MCF 10A (cell line): ENCODE results near the gene LDLRAD4. TPM values are rescaled to one million over a fixed set of nuclear protein-coding genes. Genes with fewer than 3 reads are reported as not detected.

ENCODE experiments used
- BruUV-seq: library from RNA; stranded (reverse); fragments of 400-500 nt; replicated peaks from 2 replicates; lab custom pipeline; 2021; lab: Mats Ljungman, UMichigan
- CTCF ChIA-PET: fragments of 300-600 bp; sonication (Branson Sonifier 250); formaldehyde crosslinking; extraction: SDS; loops from one replicate; lab custom pipeline; 2021; ENCODE audit warnings: antibody characterized with exemption, inconsistent platforms; lab: Yijun Ruan, JAX
- POLR2A ChIA-PET: fragments of 300-600, 350-650 bp; sonication (Branson Sonifier 250); formaldehyde crosslinking; extraction: SDS; loops from one replicate; lab custom pipeline; 2020; ENCODE audit warnings: antibody characterized with exemption, inconsistent platforms; lab: Yijun Ruan, JAX
- DNase-seq: peaks from one replicate; pipeline ENCODE4 v3.0.0-alpha.2; 2018; ENCODE audit not compliant: unreplicated experiment
- H3K27ac Mint-ChIP-seq: one replicate; pipeline ENCODE4 v1.8.0; 2022; ENCODE audit warnings: mild to moderate bottlenecking, low read depth, mixed read lengths; ENCODE audit not compliant: unreplicated experiment
- H3K27me3 Mint-ChIP-seq: one replicate; pipeline ENCODE4 v1.8.0; 2022; ENCODE audit warnings: mixed read lengths; ENCODE audit not compliant: insufficient read depth, unreplicated experiment
- H3K36me3 Mint-ChIP-seq: one replicate; pipeline ENCODE4 v1.8.0; 2022; ENCODE audit warnings: mild to moderate bottlenecking, moderate library complexity, mixed read lengths; ENCODE audit not compliant: insufficient read depth, unreplicated experiment
- H3K4me1 Mint-ChIP-seq: one replicate; pipeline ENCODE4 v1.8.0; 2022; ENCODE audit warnings: mixed read lengths; ENCODE audit not compliant: insufficient read depth, unreplicated experiment
- H3K4me3 Mint-ChIP-seq: one replicate; pipeline ENCODE4 v1.8.0; 2022; ENCODE audit warnings: mild to moderate bottlenecking, moderate library complexity, mixed read lengths; ENCODE audit not compliant: unreplicated experiment
- H3K9me3 Mint-ChIP-seq: one replicate; pipeline ENCODE4 v1.8.0; 2022; ENCODE audit warnings: mixed read lengths; ENCODE audit not compliant: unreplicated experiment
- CTCF ChIP-seq: fragments of 200-600 bp; IDR thresholded peaks from one replicate; pipeline ENCODE4 v1.8.0; 2022; ENCODE audit warnings: antibody characterized with exemption, mild to moderate bottlenecking; ENCODE audit not compliant: unreplicated experiment
- intact Hi-C: fragments of 100-400 bp; cut with micrococcal nuclease; formaldehyde crosslinking; loops from 2 replicates; pipeline ENCODE4 v1.14.1; 2022
- total RNA-seq: library from RNA; stranded (reverse); gene quantifications from 2 replicates; pipeline ENCODE4 v1.2.3, GENCODE V29; 2022

LDLRAD4 gene
- total RNA-seq, 1 experiment from 2014 or later, result not detected

DNA sequence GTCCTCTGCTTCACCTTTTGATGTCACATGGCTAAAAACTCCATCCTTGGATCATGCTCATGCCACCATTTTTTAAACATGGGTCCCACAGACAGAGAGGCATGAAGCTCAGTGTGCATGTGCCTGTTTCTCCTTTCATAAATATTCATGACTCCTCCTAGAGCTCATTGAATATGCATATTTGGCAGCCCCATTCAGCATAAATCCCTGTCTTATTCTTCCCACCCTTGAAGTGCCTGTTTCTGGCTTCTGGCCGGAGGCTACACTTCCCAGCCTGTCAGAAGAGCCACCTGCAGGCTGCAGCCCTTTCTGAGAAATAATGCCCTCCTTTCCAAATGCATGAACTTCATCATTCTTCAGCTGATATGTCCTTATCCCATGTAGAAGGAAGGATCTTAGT, 109.7 kb downstream of the LDLRAD4 start:
- H3K36me3 Mint-ChIP-seq, result no peaks in the 10 kb centered on the region
- H3K9me3 Mint-ChIP-seq, result peaks cover 18% of the 10 kb centered on the region
- BruUV-seq, result no TSS peak
- H3K4me3 Mint-ChIP-seq, result no peak overlapping the region
- no peaks in the 10 kb centered on the region for H3K27me3 Mint-ChIP-seq
- H3K4me1 Mint-ChIP-seq, result no peaks in the 10 kb centered on the region
- TF ChIP-seq CTCF, result no peak
- no peak for DNase-seq
- ChIA-PET POLR2A (no interaction called here), CTCF (interaction anchor here (0.7 kb wide), 1 partner anchor 233 kb away, joined by 3 read pairs; no protein-coding TSS in a partner anchor)
- intact Hi-C loops, result no loop called here
- no peak overlapping the region for H3K27ac Mint-ChIP-seq

DNA sequence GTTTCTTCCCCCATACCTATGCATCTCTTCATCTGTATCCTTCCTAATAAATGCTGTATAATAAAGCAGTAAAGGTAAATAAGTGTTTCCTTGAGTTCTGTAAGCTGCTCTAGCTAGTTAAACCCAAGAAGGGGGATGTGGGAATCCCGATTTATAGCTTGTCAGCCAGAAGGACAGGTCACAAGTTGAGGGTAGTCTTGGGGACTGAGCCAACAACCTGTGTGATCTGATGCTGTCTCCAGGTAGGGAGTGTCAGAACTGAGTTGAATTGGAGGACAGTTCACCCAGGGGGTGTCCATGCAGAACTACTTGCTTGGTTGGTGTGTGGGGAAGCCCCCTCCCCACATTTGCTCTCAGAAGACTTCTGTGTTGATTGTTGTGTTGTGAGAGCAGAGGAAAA, 112.4 kb downstream of the LDLRAD4 start:
- Mint-ChIP-seq H3K27me3 (no peaks in the 10 kb centered on the region), H3K9me3 (peaks cover 18% of the 10 kb centered on the region), H3K36me3 (no peaks in the 10 kb centered on the region), H3K4me3 (no peak overlapping the region), H3K27ac (no peak overlapping the region), H3K4me1 (no peaks in the 10 kb centered on the region)
- intact Hi-C loops, result no loop called here
- no peak for DNase-seq
- no TSS peak for BruUV-seq
- POLR2A ChIA-PET, result no interaction called here
- CTCF ChIA-PET, result no interaction called here
- no peak for TF ChIP-seq CTCF

DNA sequence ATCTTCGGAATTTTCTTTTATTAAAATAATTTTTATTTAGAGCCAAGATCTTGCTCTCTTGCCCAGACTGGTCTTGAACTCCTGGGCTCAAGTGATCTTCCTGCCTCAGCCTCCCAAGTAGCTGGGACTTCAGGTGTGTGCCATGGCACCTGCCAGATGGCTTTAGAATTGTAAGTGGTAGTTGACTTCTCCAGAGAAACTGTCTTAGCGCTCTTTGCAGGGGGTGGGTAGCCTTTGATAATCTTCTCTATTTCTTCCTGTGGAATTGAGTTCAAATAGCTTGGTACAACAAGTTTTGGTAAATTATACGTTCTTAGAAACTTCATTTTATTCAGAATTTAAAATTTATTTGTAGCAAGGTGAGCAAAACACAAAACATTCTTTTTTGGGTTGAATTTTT, 113.3 kb downstream of the LDLRAD4 start:
- Mint-ChIP-seq H3K9me3 (peaks cover 25% of the 10 kb centered on the region), H3K27ac (no peak overlapping the region), H3K4me3 (no peak overlapping the region), H3K36me3 (no peaks in the 10 kb centered on the region), H3K27me3 (no peaks in the 10 kb centered on the region), H3K4me1 (no peaks in the 10 kb centered on the region)
- no TSS peak for BruUV-seq
- no peak for DNase-seq
- POLR2A ChIA-PET, result interaction anchor here (0.7 kb wide), 1 partner anchor 140 kb away, joined by 5 read pairs; no protein-coding TSS in a partner anchor
- CTCF ChIA-PET, result no interaction called here
- intact Hi-C loops, result no loop called here
- TF ChIP-seq CTCF, result no peak

GRCh38 chr18:13332874-13333273, 114.3 kb downstream of the LDLRAD4 start:
- intact Hi-C loops, result no loop called here
- no peak for DNase-seq
- no peak overlapping the region for H3K27ac Mint-ChIP-seq
- H3K27me3 Mint-ChIP-seq, result no peaks in the 10 kb centered on the region
- no peaks in the 10 kb centered on the region for H3K4me1 Mint-ChIP-seq
- H3K9me3 Mint-ChIP-seq, result peaks cover 19% of the 10 kb centered on the region
- CTCF ChIA-PET, result no interaction called here
- no TSS peak for BruUV-seq
- no peaks in the 10 kb centered on the region for H3K36me3 Mint-ChIP-seq
- POLR2A ChIA-PET, result no interaction called here
- no peak for TF ChIP-seq CTCF
- H3K4me3 Mint-ChIP-seq, result no peak overlapping the region
